Lower leg skin (tissue), 4 donors: ENCODE results near the gene RAD51. TPM values are rescaled to one million over a fixed set of nuclear protein-coding genes. Genes with fewer than 3 reads are reported as not detected.
A peak's percentile ranks its signal among the peaks of the same experiment; 100 is the strongest.

Experiments
- DNase-seq, 2 donors: peaks; one replicate each; pipeline ENCODE4 v3.0.0-alpha.2; 2019; ENCODE audit warnings: low spot score in 2 of 2
- H3K4me3 ChIP-seq: fragments of 200-600 bp; sonication (generic); 2 replicates; pipeline ENCODE4 v1.5.1; 2017; ENCODE audit warnings: mild to moderate bottlenecking, low read depth; ENCODE audit not compliant: poor library complexity, severe bottlenecking
- POLR2A ChIP-seq, 2 donors: fragments of 450-650 bp; IDR thresholded peaks; one replicate each; pipeline ENCODE4 v1.6.1; 2016 to 2017; ENCODE audit warnings: antibody characterized with exemption in 2 of 2, mild to moderate bottlenecking in 1 of 2, moderate library complexity in 1 of 2
- WGBS, 2 donors: methylation state at CpG; one replicate each; pipeline ENCODE4 v1.1.5; 2018; 5-methylcytosine and 5-hydroxymethylcytosine counted together
- intact Hi-C: fragments of 100-400 bp; cut with DNase I; formaldehyde crosslinking; loops from one replicate; pipeline ENCODE4 v1.15.0; 2023; ENCODE audit warnings: low total_unique reads
- total RNA-seq, 4 donors: library from RNA; depleted of rRNA; stranded (reverse); fragments of >200 nt; gene quantifications; one replicate each; pipeline ENCODE4 v1.1.0, GENCODE V29; 2016
- TF ChIP-seq, protein P1 (sequence below), 3 donors: fragments of 450-650 bp; IDR thresholded peaks; one replicate each; pipeline ENCODE4 v1.5.1; 2016; ENCODE audit warnings: antibody characterized with exemption in 3 of 3, mild to moderate bottlenecking in 3 of 3, moderate library complexity in 2 of 3

RAD51 gene
- total RNA-seq, 4 donors from 2014 or later = 0.46 to 1.4 (median 0.68) TPM

DNA sequence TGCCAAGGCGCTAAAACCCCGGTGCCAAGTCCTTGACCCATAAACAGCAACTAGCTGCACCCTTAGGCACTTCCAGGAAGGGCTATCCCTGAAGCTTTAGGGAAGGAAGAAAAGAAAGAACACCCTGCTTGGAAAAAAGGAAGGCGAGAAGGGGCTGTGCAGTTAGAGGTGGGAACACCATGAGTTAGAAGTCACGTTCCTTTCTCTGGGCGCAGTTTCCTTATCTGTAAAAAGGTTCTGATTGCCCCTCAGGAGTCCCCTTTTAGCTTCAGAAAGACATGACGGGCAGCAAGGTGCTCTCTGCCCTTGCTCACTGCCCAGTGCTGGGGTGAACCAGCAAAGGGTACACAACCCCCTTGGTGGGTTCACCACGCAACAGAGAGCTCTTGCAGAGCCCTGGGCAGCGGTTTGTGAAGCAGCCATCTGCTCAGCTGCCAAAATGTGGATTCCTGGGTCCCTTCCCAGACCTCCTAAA is 69.7 kb downstream of the RAD51 start:
- intact Hi-C loops = no loop called here
- DNase-seq = peak in 1 of 2 donors; percentile 86
- H3K4me3 ChIP-seq = peak overlapping the region; percentile 11
- TF ChIP-seq POLR2A (IDR thresholded peaks at IDR 0.05) = no peak
- TF ChIP-seq, protein P1, sequence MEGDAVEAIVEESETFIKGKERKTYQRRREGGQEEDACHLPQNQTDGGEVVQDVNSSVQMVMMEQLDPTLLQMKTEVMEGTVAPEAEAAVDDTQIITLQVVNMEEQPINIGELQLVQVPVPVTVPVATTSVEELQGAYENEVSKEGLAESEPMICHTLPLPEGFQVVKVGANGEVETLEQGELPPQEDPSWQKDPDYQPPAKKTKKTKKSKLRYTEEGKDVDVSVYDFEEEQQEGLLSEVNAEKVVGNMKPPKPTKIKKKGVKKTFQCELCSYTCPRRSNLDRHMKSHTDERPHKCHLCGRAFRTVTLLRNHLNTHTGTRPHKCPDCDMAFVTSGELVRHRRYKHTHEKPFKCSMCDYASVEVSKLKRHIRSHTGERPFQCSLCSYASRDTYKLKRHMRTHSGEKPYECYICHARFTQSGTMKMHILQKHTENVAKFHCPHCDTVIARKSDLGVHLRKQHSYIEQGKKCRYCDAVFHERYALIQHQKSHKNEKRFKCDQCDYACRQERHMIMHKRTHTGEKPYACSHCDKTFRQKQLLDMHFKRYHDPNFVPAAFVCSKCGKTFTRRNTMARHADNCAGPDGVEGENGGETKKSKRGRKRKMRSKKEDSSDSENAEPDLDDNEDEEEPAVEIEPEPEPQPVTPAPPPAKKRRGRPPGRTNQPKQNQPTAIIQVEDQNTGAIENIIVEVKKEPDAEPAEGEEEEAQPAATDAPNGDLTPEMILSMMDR (IDR thresholded peaks at IDR 0.05) = no peak
- 27 to 29% methylated on average over 8 of the region's 8 CpGs for WGBS, 2 donors

DNA sequence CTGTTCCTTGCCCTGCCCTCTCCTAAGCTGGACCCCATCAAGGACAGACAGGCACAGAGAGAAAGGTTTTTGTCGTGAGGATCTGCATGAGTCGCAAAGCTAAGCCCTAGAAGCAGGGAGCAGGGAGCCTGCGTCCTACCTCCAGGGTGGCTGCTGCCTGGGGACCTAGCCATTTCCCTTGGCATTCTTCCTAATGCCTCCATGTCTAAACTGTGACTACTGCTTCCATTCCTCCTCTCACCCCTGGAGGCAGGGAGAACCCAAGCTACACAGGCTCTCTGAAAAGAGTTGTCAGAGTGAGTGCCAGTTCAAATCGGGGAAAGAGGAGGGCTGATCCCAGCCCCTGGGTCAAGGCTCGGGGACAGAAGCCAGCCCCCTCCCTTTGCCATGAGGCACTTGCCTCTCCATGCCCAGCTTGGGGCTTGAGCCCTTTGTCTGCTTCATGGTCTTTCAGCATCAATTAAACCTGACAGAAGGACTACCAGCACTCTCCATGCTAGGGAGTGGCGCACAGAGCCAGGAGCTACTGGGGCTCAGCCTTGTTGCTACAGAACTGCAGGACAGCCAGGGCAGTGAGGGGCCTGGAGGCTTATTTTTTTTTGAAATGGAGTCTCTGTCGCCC is 71.3 kb downstream of the RAD51 start:
- intact Hi-C loops = no loop called here
- DNase-seq = peak in 1 of 2 donors; percentile 82
- WGBS, 2 donors = 50 to 54% methylated on average over 5 to 7 of the region's 7 CpGs
- TF ChIP-seq POLR2A (IDR thresholded peaks at IDR 0.05) = no peak
- TF ChIP-seq, protein P1 (IDR thresholded peaks at IDR 0.05) = no peak
- H3K4me3 ChIP-seq = no peak overlapping the region

DNA sequence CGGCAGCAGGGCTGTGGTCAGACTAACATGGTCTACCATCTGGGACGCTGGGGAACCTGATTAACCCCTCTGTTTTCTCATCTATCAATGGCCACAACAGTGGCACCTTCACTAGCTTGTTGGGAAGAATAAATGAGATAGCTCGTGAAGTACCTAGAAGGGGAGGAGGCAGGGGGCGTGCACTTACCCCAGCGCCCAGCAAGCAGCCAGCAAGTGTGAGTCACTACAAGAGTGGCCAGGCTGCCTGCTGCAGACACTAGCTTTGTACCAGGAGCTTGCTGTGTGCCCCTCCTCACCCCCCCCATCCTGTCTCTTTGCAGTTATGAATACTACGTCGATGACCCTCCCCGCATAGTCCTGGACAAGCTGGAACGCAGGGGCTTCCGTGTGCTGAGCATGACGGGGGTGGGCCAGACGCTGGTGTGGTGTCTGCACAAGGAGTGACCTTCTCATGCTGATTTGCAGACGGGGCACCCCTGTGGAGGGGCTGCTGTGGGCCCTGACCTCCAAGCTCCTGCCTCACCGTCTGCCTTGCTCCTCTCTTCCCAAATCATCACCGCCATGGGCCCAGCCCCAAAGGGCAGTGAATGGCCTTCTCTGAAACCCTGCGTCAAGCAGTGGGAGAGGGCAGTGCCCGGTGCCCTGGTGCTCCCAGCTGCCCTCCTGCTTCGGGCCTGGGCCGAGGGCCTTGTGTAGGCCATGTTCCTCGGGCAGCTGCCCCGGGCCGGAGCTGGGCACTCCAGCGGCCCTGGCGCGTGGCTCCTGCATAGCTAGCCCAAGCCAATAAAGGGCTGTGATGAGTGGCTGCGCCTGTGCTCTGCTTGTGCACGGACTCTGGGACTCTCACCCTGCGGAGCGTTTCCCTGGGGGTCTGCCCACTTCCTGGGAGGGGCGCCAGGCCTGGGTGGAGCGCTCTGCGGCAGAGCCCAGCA is 72.2 kb downstream of the RAD51 start:
- H3K4me3 ChIP-seq = no peak overlapping the region
- intact Hi-C loops = no loop called here
- DNase-seq = no peak
- TF ChIP-seq, protein P1 (IDR thresholded peaks at IDR 0.05) = no peak
- WGBS, 2 donors = 77 to 79% methylated on average over 29 to 32 of the region's 32 CpGs

DNA sequence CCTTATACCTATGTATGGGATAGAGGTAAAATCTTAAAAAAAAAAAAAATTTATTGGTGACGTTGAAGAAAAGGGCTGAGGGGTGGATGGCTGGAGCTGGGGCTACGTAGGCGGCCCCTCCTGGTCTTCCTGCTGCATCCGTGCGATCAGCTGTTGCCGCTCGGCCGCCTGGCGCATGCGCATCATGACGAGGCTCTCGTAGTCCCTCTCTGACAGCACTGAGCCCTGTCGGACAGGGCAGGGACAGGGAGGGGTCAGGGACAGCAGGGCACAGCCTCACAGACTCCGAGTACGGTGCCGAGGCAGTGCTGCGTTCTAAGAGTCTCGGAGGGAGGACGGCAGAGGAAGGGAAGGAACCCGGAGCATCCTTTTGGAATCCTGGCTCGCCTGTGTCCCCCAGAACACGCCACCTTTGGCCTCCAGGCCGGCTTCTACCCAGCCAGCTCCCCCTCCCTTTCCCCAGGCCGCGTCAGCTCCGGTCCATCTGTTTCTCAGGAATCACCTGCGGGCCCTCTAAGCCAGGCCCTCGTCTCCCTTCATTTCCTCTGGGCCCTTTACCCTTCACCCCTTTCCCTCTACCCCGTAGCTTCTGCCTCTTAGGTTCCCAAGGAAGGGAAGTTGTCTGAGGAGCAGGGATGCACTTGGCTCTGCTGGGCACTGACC is 73.0 kb downstream of the RAD51 start:
- intact Hi-C loops = no loop called here
- 84 to 86% methylated on average over 29 of the region's 29 CpGs for WGBS, 2 donors
- no peak overlapping the region for H3K4me3 ChIP-seq
- DNase-seq = no peak
- TF ChIP-seq, protein P1 (IDR thresholded peaks at IDR 0.05) = no peak
- TF ChIP-seq POLR2A (IDR thresholded peaks at IDR 0.05) = no peak

DNA sequence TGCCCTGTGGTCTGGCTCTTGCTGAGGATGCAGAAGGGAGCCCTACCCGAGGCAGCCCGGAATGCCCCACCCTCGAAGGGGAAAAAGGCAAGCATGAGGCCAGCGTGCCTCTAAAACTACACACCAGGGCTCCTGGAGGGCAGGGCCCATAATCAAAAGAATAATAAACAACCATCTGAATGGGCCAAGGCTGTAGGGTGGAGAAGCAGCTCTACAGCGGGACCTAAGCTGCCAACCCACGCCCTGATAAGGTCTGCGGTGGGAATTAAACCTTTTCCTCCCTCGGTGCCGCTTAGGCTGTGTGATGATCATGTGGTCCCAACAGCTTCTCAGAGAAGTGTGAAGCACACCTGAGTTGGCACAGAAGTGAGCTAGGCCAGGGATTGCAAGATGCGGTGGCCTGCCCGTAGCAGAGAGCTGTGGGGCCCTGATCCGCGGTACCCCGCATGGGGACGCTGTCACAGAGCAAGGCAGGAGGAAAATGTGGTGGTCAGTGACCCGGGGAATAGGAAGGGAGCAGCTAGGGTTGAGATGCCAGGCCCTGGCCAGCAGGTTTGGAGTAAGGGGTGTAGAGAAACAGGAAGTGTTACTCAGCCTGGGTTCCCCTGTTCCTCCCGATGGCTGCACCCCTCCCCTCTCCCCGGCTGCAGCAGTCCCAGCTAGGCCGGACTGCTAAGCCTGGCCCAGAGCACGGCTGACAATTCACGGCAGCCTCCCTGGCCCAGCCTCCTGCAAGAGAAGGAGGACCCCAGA is 73.7 kb downstream of the RAD51 start:
- WGBS, 2 donors = 34 to 47% methylated on average over 21 of the region's 21 CpGs
- H3K4me3 ChIP-seq = no peak overlapping the region
- TF ChIP-seq POLR2A (IDR thresholded peaks at IDR 0.05) = no peak
- TF ChIP-seq, protein P1 (IDR thresholded peaks at IDR 0.05) = no peak
- DNase-seq = no peak
- intact Hi-C loops = no loop called here
